22Rv1 (cell line): ENCODE results near the gene CASP8.

Source experiments
- CTCF ChIP-seq: fragments of 450-650 bp; IDR thresholded peaks from 2 replicates; pipeline ENCODE4 v1.5.1; 2017; ENCODE audit warnings: mild to moderate bottlenecking
- ZFX ChIP-seq: fragments of 450-650 bp; IDR thresholded peaks from 2 replicates; pipeline ENCODE4 v1.6.1; 2017; ENCODE audit warnings: antibody characterized with exemption, borderline replicate concordance

DNA sequence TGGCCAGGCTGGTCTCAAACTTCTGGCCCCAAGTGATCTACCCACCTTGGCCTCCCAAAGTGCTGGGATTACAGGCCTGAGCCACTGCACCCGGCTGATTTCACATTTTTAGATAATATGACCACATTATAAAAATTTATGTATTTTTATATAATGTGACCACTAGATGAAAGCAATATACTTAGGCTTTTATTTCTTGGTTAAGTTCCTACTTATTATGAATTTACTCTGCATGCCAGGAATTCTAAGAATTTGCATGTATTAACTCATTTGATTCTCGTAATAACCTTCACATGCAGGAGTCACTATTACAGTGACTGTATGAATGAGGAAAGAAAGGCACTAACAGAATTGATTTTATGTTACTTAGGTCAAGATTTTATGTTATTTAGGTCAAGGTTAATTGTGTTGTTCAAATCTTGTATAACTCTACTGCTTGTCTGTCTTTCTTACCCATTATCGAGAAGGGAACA, 25.6 kb upstream of the CASP8 start:
- no peak for TF ChIP-seq CTCF
- no peak for TF ChIP-seq ZFX
